HL-60 (cell line): Measurements from ENCODE around the gene KRTAP4-3.
A peak's percentile ranks its signal among the peaks of the same experiment; 100 is the strongest.

ENCODE experiments used
- CTCF ChIP-seq: IDR thresholded peaks from one replicate; pipeline ENCODE4 v1.5.1; 2011; ENCODE audit warnings: low read length, control low read depth, inconsistent platforms; ENCODE audit not compliant: insufficient read depth
- POLR2AphosphoS5 ChIP-seq: IDR thresholded peaks from 2 replicates; pipeline ENCODE4 v1.6.1; 2012; ENCODE audit warnings: low read depth
- REST ChIP-seq: IDR thresholded peaks from 2 replicates; pipeline ENCODE4 v1.6.1; 2012; ENCODE audit warnings: low read depth; ENCODE audit not compliant: insufficient replicate concordance

- no peak for TF ChIP-seq CTCF
- TF ChIP-seq POLR2AphosphoS5: no peak
- peak; percentile 37 for TF ChIP-seq REST
Measured at GRCh38 chr17:41149652-41149985, 18.4 kb downstream of the KRTAP4-3 start, which contains the start of gene KRTAP4-5.
